ENCODE measurements around the gene KLC3.

Gene KLC3

DNA sequence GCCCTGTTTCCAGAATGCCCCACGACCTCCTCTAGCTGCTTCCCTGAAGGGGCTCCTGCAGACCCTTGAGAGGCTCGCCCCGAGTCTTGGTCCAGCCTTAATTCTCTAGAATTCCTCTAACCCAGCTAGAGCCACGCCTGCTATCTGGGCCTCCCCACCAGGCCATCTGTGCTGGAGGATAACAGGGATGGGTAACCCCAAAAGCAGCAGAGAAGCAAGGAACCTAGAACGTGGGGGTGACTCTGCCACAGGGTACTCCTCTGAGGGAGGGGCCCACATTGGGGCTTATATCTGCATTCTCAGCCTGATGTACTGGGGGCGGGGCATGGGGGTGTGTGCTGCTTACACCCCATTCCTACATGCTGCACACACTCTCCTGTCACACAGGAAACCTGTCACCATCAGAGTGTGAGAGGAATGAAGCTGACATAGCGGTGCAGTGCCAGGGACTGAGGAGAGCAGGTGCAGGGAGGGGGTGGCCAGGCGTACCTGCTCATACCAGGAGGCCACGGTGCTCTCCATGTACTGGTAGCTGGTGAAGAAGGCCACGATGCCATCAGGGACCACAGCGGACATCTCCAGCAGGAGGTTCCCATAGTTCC, 13.8 kb downstream of the KLC3 start:
- TF ChIP-seq, protein P1, sequence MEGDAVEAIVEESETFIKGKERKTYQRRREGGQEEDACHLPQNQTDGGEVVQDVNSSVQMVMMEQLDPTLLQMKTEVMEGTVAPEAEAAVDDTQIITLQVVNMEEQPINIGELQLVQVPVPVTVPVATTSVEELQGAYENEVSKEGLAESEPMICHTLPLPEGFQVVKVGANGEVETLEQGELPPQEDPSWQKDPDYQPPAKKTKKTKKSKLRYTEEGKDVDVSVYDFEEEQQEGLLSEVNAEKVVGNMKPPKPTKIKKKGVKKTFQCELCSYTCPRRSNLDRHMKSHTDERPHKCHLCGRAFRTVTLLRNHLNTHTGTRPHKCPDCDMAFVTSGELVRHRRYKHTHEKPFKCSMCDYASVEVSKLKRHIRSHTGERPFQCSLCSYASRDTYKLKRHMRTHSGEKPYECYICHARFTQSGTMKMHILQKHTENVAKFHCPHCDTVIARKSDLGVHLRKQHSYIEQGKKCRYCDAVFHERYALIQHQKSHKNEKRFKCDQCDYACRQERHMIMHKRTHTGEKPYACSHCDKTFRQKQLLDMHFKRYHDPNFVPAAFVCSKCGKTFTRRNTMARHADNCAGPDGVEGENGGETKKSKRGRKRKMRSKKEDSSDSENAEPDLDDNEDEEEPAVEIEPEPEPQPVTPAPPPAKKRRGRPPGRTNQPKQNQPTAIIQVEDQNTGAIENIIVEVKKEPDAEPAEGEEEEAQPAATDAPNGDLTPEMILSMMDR (IDR thresholded peaks at IDR 0.05; ENCODE audit: insufficient read depth, low read length, missing control alignments), result no peak
- CTCF ChIA-PET, result interaction anchor here (0.6 to 1.0 kb wide), 2 partner anchors 15 to 17 kb away, joined by 3 read pairs; no protein-coding TSS in a partner anchor
- no peak for DNase-seq (ENCODE audit: low read depth, low spot score)
- POLR2A ChIA-PET, result no interaction called here
- no peak overlapping the region for H3K4me3 ChIP-seq (ENCODE audit: low read depth, low read length)

DNA sequence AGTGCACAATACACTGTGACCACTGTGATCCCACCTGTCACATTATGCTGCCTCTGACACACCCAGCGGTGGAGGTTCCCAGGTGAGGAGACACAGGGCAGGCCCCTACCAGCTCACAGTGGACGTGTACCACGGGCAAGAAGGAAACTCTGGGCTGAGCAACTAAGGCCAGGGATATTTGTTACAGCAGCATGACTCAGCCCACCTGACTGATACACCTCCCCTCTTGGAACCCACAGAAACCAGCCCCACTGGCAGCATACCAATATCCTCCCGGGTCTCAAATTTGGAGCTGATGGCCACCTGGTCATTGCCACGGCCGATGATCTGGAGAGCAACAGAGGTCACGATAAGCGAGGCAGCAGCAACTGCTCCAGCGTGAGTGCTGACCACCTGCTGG, 14.9 kb downstream of the KLC3 start:
- ChIA-PET POLR2A (no interaction called here), CTCF (interaction anchor here (0.6 to 1.8 kb wide), 4 partner anchors 10 to 18 kb away, joined by 3 to 5 read pairs (median 4); no protein-coding TSS in a partner anchor)
- TF ChIP-seq, protein P1 (IDR thresholded peaks at IDR 0.05; ENCODE audit: insufficient read depth, low read length, missing control alignments), result no peak
- H3K4me3 ChIP-seq (ENCODE audit: low read depth, low read length), result no peak overlapping the region
- DNase-seq (ENCODE audit: low read depth, low spot score), result no peak

- ChIA-PET CTCF (interaction anchor here (0.7 to 1.8 kb wide), 4 partner anchors 10 to 18 kb away, joined by 3 to 5 read pairs (median 4); no protein-coding TSS in a partner anchor), POLR2A (no interaction called here)
- DNase-seq (ENCODE audit: low read depth, low spot score), result no peak
Measured at GRCh38 chr19:45355910-45356309, 15.4 kb downstream of the KLC3 start.

DNA sequence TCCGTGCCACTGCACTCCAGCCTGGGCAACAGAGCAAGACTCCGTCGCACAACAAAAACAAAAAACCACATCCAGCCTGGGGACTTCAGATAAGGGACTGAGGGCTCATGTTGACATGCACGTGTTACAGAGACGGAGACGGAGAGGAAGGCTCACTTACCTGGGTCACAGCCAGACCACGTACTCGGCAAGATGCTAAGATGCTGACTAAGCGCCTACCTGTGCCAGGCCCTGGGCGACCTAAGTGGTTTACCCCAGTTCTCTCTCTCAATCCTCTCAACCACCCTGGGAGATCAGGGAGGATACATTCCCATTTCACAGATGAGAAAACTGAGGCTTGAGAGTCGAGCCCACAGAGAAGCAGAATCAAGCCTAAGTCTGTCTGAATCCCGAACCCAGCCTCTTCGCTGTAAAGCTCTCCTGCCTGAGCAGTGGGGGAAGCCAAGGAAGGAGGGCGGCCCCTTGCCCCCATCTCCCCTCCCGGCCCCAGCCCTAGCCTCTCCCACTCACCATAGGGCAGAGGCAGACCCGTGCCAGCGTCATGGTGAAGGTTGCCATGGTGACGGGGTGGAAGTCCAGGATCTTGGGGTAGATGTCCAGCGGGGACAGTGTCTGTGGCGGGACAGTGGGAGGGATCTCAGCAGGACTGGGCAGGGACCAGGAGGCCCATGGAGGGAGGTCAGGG, 16.4 kb downstream of the KLC3 start:
- TF ChIP-seq, protein P1 (IDR thresholded peaks at IDR 0.05; ENCODE audit: insufficient read depth, low read length, missing control alignments), result no peak
- POLR2A ChIA-PET, result interaction anchor here (0.5 kb wide), 1 partner anchor 116 kb away, joined by 5 read pairs; no protein-coding TSS in a partner anchor

More at GRCh38 chr19:45355910-45356309, 15.4 kb downstream of the KLC3 start:
- TF ChIP-seq, protein P1 (IDR thresholded peaks at IDR 0.05; ENCODE audit: insufficient read depth, low read length, missing control alignments), result no peak
- H3K4me3 ChIP-seq (ENCODE audit: low read depth, low read length), result no peak overlapping the region

GRCh38 chr19:45357445-45357783, 16.9 kb downstream of the KLC3 start:
- TF ChIP-seq, protein P1 (IDR thresholded peaks at IDR 0.05; ENCODE audit: insufficient read depth, low read length, missing control alignments), result no peak
- DNase-seq (ENCODE audit: low read depth, low spot score), result no peak
- no peak overlapping the region for H3K4me3 ChIP-seq (ENCODE audit: low read depth, low read length)
- POLR2A ChIA-PET, result interaction anchor here (0.9 kb wide), 1 partner anchor 17 kb away, joined by 3 read pairs; no protein-coding TSS in a partner anchor
- CTCF ChIA-PET, result no interaction called here

More for the DNA sequence above, 16.4 kb downstream of the KLC3 start:
- no peak for DNase-seq (ENCODE audit: low read depth, low spot score)
- no peak overlapping the region for H3K4me3 ChIP-seq (ENCODE audit: low read depth, low read length)
- CTCF ChIA-PET, result interaction anchor here (0.7 to 1.8 kb wide), 3 partner anchors 9 to 19 kb away, joined by 3 to 4 read pairs (median 4); no protein-coding TSS in a partner anchor

- TF ChIP-seq, protein P1 (IDR thresholded peaks at IDR 0.05; ENCODE audit: insufficient read depth, low read length, missing control alignments), result no peak
- DNase-seq (ENCODE audit: low read depth, low spot score), result no peak
- CTCF ChIA-PET, result no interaction called here
- POLR2A ChIA-PET, result interaction anchor here (0.9 kb wide), 1 partner anchor 16 kb away, joined by 3 read pairs; no protein-coding TSS in a partner anchor
- H3K4me3 ChIP-seq (ENCODE audit: low read depth, low read length), result no peak overlapping the region
Measured at GRCh38 chr19:45358213-45358792, 17.8 kb downstream of the KLC3 start.
